NCI-H345 (cell line): Measurements from ENCODE around the gene STK32B.
"Not testable (repeated sequence)": the region's sequence is repeated elsewhere in the genome, so short reads cannot be mapped to it uniquely, and the experiment has no call there.

ENCODE experiments used
- DNase-seq: peaks from one replicate; lab custom pipeline; 2025; lab: John Stamatoyannopoulos, UW

The STK32B gene

GRCh38 chr4:5206016-5206790 is 154.9 kb downstream of the STK32B start:
- peak; percentile 66 for DNase-seq

- no peak for DNase-seq
Observed at GRCh38 chr4:5209862-5210261, 158.6 kb downstream of the STK32B start.

GRCh38 chr4:5211282-5211839 is 160.1 kb downstream of the STK32B start:
- no peak for DNase-seq

- no peak for DNase-seq
Observed at GRCh38 chr4:5212255-5213013, 161.2 kb downstream of the STK32B start.

- DNase-seq: no peak
Observed at GRCh38 chr4:5213087-5213595, 161.9 kb downstream of the STK32B start.

GRCh38 chr4:5215321-5215720 is 164.0 kb downstream of the STK32B start:
- DNase-seq: no peak

GRCh38 chr4:5217421-5217820 is 166.1 kb downstream of the STK32B start:
- no peak for DNase-seq

GRCh38 chr4:5218376-5219069 is 167.2 kb downstream of the STK32B start:
- DNase-seq: no peak

- DNase-seq: no peak
Observed at GRCh38 chr4:5220028-5220427, 168.7 kb downstream of the STK32B start.

- no peak for DNase-seq
Observed at GRCh38 chr4:5222047-5222446, 170.8 kb downstream of the STK32B start.

- no peak for DNase-seq
Observed at GRCh38 chr4:5222951-5223350, 171.7 kb downstream of the STK32B start.

GRCh38 chr4:5224340-5224739 is 173.1 kb downstream of the STK32B start:
- DNase-seq: no peak

- no peak for DNase-seq
Observed at GRCh38 chr4:5232549-5232948, 181.3 kb downstream of the STK32B start.

- no peak for DNase-seq
Observed at GRCh38 chr4:5237086-5237660, 185.9 kb downstream of the STK32B start.

GRCh38 chr4:5238173-5238572 is 186.9 kb downstream of the STK32B start:
- no peak for DNase-seq

GRCh38 chr4:5247061-5247460 is 195.8 kb downstream of the STK32B start:
- DNase-seq: not testable (repeated sequence)

- DNase-seq: no peak
Observed at GRCh38 chr4:5247735-5248134, 196.5 kb downstream of the STK32B start.

- no peak for DNase-seq
Observed at GRCh38 chr4:5249727-5250126, 198.4 kb downstream of the STK32B start.

- DNase-seq: not testable (repeated sequence)
Observed at GRCh38 chr4:5250536-5250935, 199.3 kb downstream of the STK32B start.

GRCh38 chr4:5256421-5256820 is 205.1 kb downstream of the STK32B start:
- DNase-seq: no peak

GRCh38 chr4:5257086-5257485 is 205.8 kb downstream of the STK32B start:
- no peak for DNase-seq

GRCh38 chr4:5259471-5259870 is 208.2 kb downstream of the STK32B start:
- no peak for DNase-seq
